HG03103 (cell line): ENCODE measurements around the gene GFM2.
A peak's percentile ranks its signal among the peaks of the same experiment; 100 is the strongest.
"Not testable (repeated sequence)": the region's sequence is repeated elsewhere in the genome, so short reads cannot be mapped to it uniquely, and the experiment has no call there.

Source experiments
- ATAC-seq: cut with Tn5 transposase; IDR thresholded peaks from one replicate; pipeline ENCODE4 v1.9.1; 2021; ENCODE audit warnings: low read depth; ENCODE audit not compliant: unreplicated experiment

Gene GFM2

GRCh38 chr5:74725331-74725730, 41.6 kb downstream of the GFM2 start:
- no peak for ATAC-seq

GRCh38 chr5:74722271-74722670, 44.6 kb downstream of the GFM2 start:
- ATAC-seq = no peak

GRCh38 chr5:74717596-74717995, 49.3 kb downstream of the GFM2 start:
- ATAC-seq = no peak

- ATAC-seq = no peak
These were observed 73.7 kb downstream of the GFM2 start for GRCh38 chr5:74693191-74693590.

GRCh38 chr5:74686962-74687751, 79.8 kb downstream of the GFM2 start:
- no peak for ATAC-seq

- peak; percentile 54 for ATAC-seq
These were observed 80.8 kb downstream of the GFM2 start for GRCh38 chr5:74685979-74686631.

GRCh38 chr5:74684900-74685851, 81.7 kb downstream of the GFM2 start, which contains the start of gene HEXB:
HEXB (plus strand) TSS chr5:74685233; CDS start chr5:74685261, 28 bp downstream.
- ATAC-seq = peak; percentile 73

GRCh38 chr5:74679966-74680365, 87.0 kb downstream of the GFM2 start:
- no peak for ATAC-seq

GRCh38 chr5:74679300-74679699, 87.6 kb downstream of the GFM2 start:
- not testable (repeated sequence) for ATAC-seq

- ATAC-seq = not testable (repeated sequence)
These were observed 88.8 kb downstream of the GFM2 start for GRCh38 chr5:74678123-74678522.

- ATAC-seq = not testable (repeated sequence)
These were observed 90.5 kb downstream of the GFM2 start for GRCh38 chr5:74676466-74676865.

GRCh38 chr5:74673011-74673790, 93.7 kb downstream of the GFM2 start:
- ATAC-seq = no peak

- no peak for ATAC-seq
These were observed 94.6 kb downstream of the GFM2 start for GRCh38 chr5:74672215-74672877.
